ENCODE results near the gene RNF6.
"Not testable (repeated sequence)": the region's sequence is repeated elsewhere in the genome, so short reads cannot be mapped to it uniquely, and the experiment has no call there.

Gene RNF6

GRCh38 chr13:26255115-26255514 is 33.0 kb upstream of the RNF6 start:
- ChIA-PET CTCF (interaction anchor here (1.2 to 1.7 kb wide), 5 partner anchors 11 to 330 kb away, joined by 3 to 4 read pairs (median 3); partner anchors contain the start of gene RNF6), POLR2A (interaction anchor here (0.9 kb wide), 1 partner anchor 33 kb away, joined by 5 read pairs; the partner anchor contains the start of gene RNF6)
- peak in 1 of 3 donors; percentile 9 for DNase-seq
- peak overlapping the region; percentile 18 to 91 for H3K27ac ChIP-seq (ENCODE audit: insufficient read depth in 1 of 2, low read depth in 1 of 2, low read length in 2 of 2, poor library complexity in 1 of 2, severe bottlenecking in 2 of 2)
- H3K4me3 ChIP-seq (ENCODE audit: control insufficient read depth in 1 of 7, extremely low read depth in 1 of 7, insufficient read depth in 4 of 7, low read depth in 2 of 7, low read length in 6 of 7), result peak overlapping the region; percentile 83 to 96 (median 91)
- H3K36me3 ChIP-seq (ENCODE audit: control insufficient read depth in 4 of 4, insufficient read depth in 4 of 4, low read length in 3 of 4), result no peaks in the 10 kb centered on the region
- peaks cover 6 to 19% (median 8%) of the 10 kb centered on the region in 4 experiments for H3K4me1 ChIP-seq (ENCODE audit: control extremely low read depth in 1 of 4, control insufficient read depth in 4 of 4, insufficient read depth in 4 of 4, low read length in 3 of 4)
- no peaks in the 10 kb centered on the region for H3K9me3 ChIP-seq (ENCODE audit: control extremely low read depth in 1 of 5, control insufficient read depth in 4 of 5, insufficient read depth in 2 of 5, low read depth in 1 of 5, low read length in 4 of 5)
- 0% methylated on average over 1 of the region's 7 CpGs for WGBS (ENCODE audit: insufficient coverage)
- H3K27me3 ChIP-seq (replicated peaks in 2 of 5; ENCODE audit: control insufficient read depth in 4 of 5, insufficient read depth in 5 of 5, low read length in 4 of 5), result no peaks in the 10 kb centered on the region

GRCh38 chr13:26254583-26255111 is 32.5 kb upstream of the RNF6 start:
- Histone ChIP-seq H3K4me3 (ENCODE audit: control insufficient read depth in 1 of 7, extremely low read depth in 1 of 7, insufficient read depth in 4 of 7, low read depth in 2 of 7, low read length in 6 of 7) (peak overlapping the region; percentile 83 to 96 (median 91)), H3K27me3 (replicated peaks in 2 of 5; ENCODE audit: control insufficient read depth in 4 of 5, insufficient read depth in 5 of 5, low read length in 4 of 5) (no peaks in the 10 kb centered on the region), H3K4me1 (ENCODE audit: control extremely low read depth in 1 of 4, control insufficient read depth in 4 of 4, insufficient read depth in 4 of 4, low read length in 3 of 4) (peaks cover 6 to 19% (median 8%) of the 10 kb centered on the region in 4 experiments), H3K27ac (ENCODE audit: insufficient read depth in 1 of 2, low read depth in 1 of 2, low read length in 2 of 2, poor library complexity in 1 of 2, severe bottlenecking in 2 of 2) (peak overlapping the region; percentile 18 to 91), H3K9me3 (ENCODE audit: control extremely low read depth in 1 of 5, control insufficient read depth in 4 of 5, insufficient read depth in 2 of 5, low read depth in 1 of 5, low read length in 4 of 5) (no peaks in the 10 kb centered on the region), H3K36me3 (ENCODE audit: control insufficient read depth in 4 of 4, insufficient read depth in 4 of 4, low read length in 3 of 4) (no peaks in the 10 kb centered on the region)
- WGBS (ENCODE audit: insufficient coverage), result 0% methylated on average over 35 of the region's 35 CpGs
- POLR2A ChIA-PET, result no interaction called here
- CTCF ChIA-PET, result interaction anchor here (1.3 to 1.7 kb wide), 3 partner anchors 14 to 331 kb away, joined by 3 to 4 read pairs (median 4); partner anchors contain the start of gene RNF6
- DNase-seq, result peak; percentile 51 to 85 (median 78)

- Histone ChIP-seq H3K27ac (ENCODE audit: insufficient read depth in 1 of 2, low read depth in 1 of 2, low read length in 2 of 2, poor library complexity in 1 of 2, severe bottlenecking in 2 of 2) (peak within 1 kb of the TSS; percentile 71 to 91), H3K4me3 (ENCODE audit: control insufficient read depth in 1 of 7, extremely low read depth in 1 of 7, insufficient read depth in 4 of 7, low read depth in 2 of 7, low read length in 6 of 7) (peak within 1 kb of the TSS; percentile 83 to 96 (median 91)), H3K27me3 (replicated peaks in 2 of 5; ENCODE audit: control insufficient read depth in 4 of 5, insufficient read depth in 5 of 5, low read length in 4 of 5) (no peaks in the 10 kb centered on the region), H3K9me3 (ENCODE audit: control extremely low read depth in 1 of 5, control insufficient read depth in 4 of 5, insufficient read depth in 2 of 5, low read depth in 1 of 5, low read length in 4 of 5) (no peaks in the 10 kb centered on the region), H3K4me1 (ENCODE audit: control extremely low read depth in 1 of 4, control insufficient read depth in 4 of 4, insufficient read depth in 4 of 4, low read length in 3 of 4) (peaks cover 6 to 19% (median 8%) of the 10 kb centered on the region in 4 experiments), H3K36me3 (ENCODE audit: control insufficient read depth in 4 of 4, insufficient read depth in 4 of 4, low read length in 3 of 4) (no peaks in the 10 kb centered on the region)
- WGBS (ENCODE audit: insufficient coverage), result 0% methylated on average over 62 of the region's 79 CpGs
- CTCF ChIA-PET, result interaction anchor here (1.7 kb wide), 1 partner anchor 13 kb away, joined by 4 read pairs; no protein-coding TSS in a partner anchor
- DNase-seq, result peak; percentile 90 to 97 (median 95)
- POLR2A ChIA-PET, result interaction anchor here (0.6 kb wide), 1 partner anchor 36 kb away, joined by 3 read pairs; no protein-coding TSS in a partner anchor
Observed at GRCh38 chr13:26253787-26254582, 31.9 kb upstream of the RNF6 start, which contains the start of gene CDK8. CDK8 (plus strand) TSS chr13:26254129; CDS start chr13:26254642, 513 bp downstream.

- 58% methylated on average over 8 of the region's 9 CpGs for WGBS (ENCODE audit: insufficient coverage)
- no peaks in the 10 kb centered on the region for H3K36me3 ChIP-seq (ENCODE audit: control insufficient read depth in 4 of 4, insufficient read depth in 4 of 4, low read length in 3 of 4)
- no peaks in the 10 kb centered on the region for H3K9me3 ChIP-seq (ENCODE audit: control extremely low read depth in 1 of 5, control insufficient read depth in 4 of 5, insufficient read depth in 2 of 5, low read depth in 1 of 5, low read length in 4 of 5)
- peaks cover 6 to 19% (median 8%) of the 10 kb centered on the region in 4 experiments for H3K4me1 ChIP-seq (ENCODE audit: control extremely low read depth in 1 of 4, control insufficient read depth in 4 of 4, insufficient read depth in 4 of 4, low read length in 3 of 4)
- ChIA-PET POLR2A (interaction anchor here (0.6 kb wide), 1 partner anchor 35 kb away, joined by 3 read pairs; no protein-coding TSS in a partner anchor), CTCF (interaction anchor here (0.5 kb wide), 1 partner anchor 430 kb away, joined by 3 read pairs; no protein-coding TSS in a partner anchor)
- H3K27ac ChIP-seq (ENCODE audit: insufficient read depth in 1 of 2, low read depth in 1 of 2, low read length in 2 of 2, poor library complexity in 1 of 2, severe bottlenecking in 2 of 2), result peak overlapping the region; percentile 71 to 91
- H3K27me3 ChIP-seq (replicated peaks in 2 of 5; ENCODE audit: control insufficient read depth in 4 of 5, insufficient read depth in 5 of 5, low read length in 4 of 5), result no peaks in the 10 kb centered on the region
- no peak for DNase-seq
- peak overlapping the region; percentile 83 to 96 (median 91) for H3K4me3 ChIP-seq (ENCODE audit: control insufficient read depth in 1 of 7, extremely low read depth in 1 of 7, insufficient read depth in 4 of 7, low read depth in 2 of 7, low read length in 6 of 7)
Observed at GRCh38 chr13:26253262-26253786, 31.2 kb upstream of the RNF6 start.

GRCh38 chr13:26252006-26252405 is 29.9 kb upstream of the RNF6 start:
- H3K27me3 ChIP-seq (replicated peaks in 2 of 5; ENCODE audit: control insufficient read depth in 4 of 5, insufficient read depth in 5 of 5, low read length in 4 of 5); DNase-seq; POLR2A ChIA-PET; H3K36me3 ChIP-seq (ENCODE audit: control insufficient read depth in 4 of 4, insufficient read depth in 4 of 4, low read length in 3 of 4); H3K9me3 ChIP-seq (ENCODE audit: control extremely low read depth in 1 of 5, control insufficient read depth in 4 of 5, insufficient read depth in 2 of 5, low read depth in 1 of 5, low read length in 4 of 5); H3K27ac ChIP-seq (ENCODE audit: insufficient read depth in 1 of 2, low read depth in 1 of 2, low read length in 2 of 2, poor library complexity in 1 of 2, severe bottlenecking in 2 of 2); H3K4me3 ChIP-seq (ENCODE audit: control insufficient read depth in 1 of 7, extremely low read depth in 1 of 7, insufficient read depth in 4 of 7, low read depth in 2 of 7, low read length in 6 of 7): not testable (repeated sequence)
- CTCF ChIA-PET, result interaction anchor here (0.6 kb wide), 1 partner anchor 80 kb away, joined by 3 read pairs; no protein-coding TSS in a partner anchor
- peaks cover 6 to 19% (median 8%) of the 10 kb centered on the region in 4 experiments for H3K4me1 ChIP-seq (ENCODE audit: control extremely low read depth in 1 of 4, control insufficient read depth in 4 of 4, insufficient read depth in 4 of 4, low read length in 3 of 4)
- 92% methylated on average over 2 of the region's 4 CpGs for WGBS (ENCODE audit: insufficient coverage)

- DNase-seq, result no peak
- H3K27ac ChIP-seq (ENCODE audit: insufficient read depth in 1 of 2, low read depth in 1 of 2, low read length in 2 of 2, poor library complexity in 1 of 2, severe bottlenecking in 2 of 2), result no peak overlapping the region
- peaks cover 0 to 3% (median 0%) of the 10 kb centered on the region in 4 experiments for H3K4me1 ChIP-seq (ENCODE audit: control extremely low read depth in 1 of 4, control insufficient read depth in 4 of 4, insufficient read depth in 4 of 4, low read length in 3 of 4)
- H3K27me3 ChIP-seq (replicated peaks in 2 of 5; ENCODE audit: control insufficient read depth in 4 of 5, insufficient read depth in 5 of 5, low read length in 4 of 5), result no peaks in the 10 kb centered on the region
- H3K9me3 ChIP-seq (ENCODE audit: control extremely low read depth in 1 of 5, control insufficient read depth in 4 of 5, insufficient read depth in 2 of 5, low read depth in 1 of 5, low read length in 4 of 5), result no peaks in the 10 kb centered on the region
- CTCF ChIA-PET, result no interaction called here
- POLR2A ChIA-PET, result no interaction called here
- H3K36me3 ChIP-seq (ENCODE audit: control insufficient read depth in 4 of 4, insufficient read depth in 4 of 4, low read length in 3 of 4), result no peaks in the 10 kb centered on the region
- no peak overlapping the region for H3K4me3 ChIP-seq (ENCODE audit: control insufficient read depth in 1 of 7, extremely low read depth in 1 of 7, insufficient read depth in 4 of 7, low read depth in 2 of 7, low read length in 6 of 7)
Observed at GRCh38 chr13:26249551-26249950, 27.4 kb upstream of the RNF6 start.
